Epithelial cell of esophagus (primary cell): ENCODE data around the gene PLSCR3.

Experiments used
- DNase-seq: peaks from one replicate; pipeline ENCODE4 v3.0.0; 2010; ENCODE audit warnings: low read depth
- H3K4me3 ChIP-seq: 2 replicates; pipeline ENCODE4 v1.5.1; 2011; ENCODE audit warnings: mild to moderate bottlenecking, low read length, control low read depth
- CTCF ChIP-seq: IDR thresholded peaks from 2 replicates; pipeline ENCODE4 v1.5.1; 2011; ENCODE audit warnings: low read depth, mild to moderate bottlenecking, low read length, control low read depth, inconsistent platforms; ENCODE audit not compliant: insufficient read depth; ENCODE audit errors: missing control alignments

Gene PLSCR3

DNA sequence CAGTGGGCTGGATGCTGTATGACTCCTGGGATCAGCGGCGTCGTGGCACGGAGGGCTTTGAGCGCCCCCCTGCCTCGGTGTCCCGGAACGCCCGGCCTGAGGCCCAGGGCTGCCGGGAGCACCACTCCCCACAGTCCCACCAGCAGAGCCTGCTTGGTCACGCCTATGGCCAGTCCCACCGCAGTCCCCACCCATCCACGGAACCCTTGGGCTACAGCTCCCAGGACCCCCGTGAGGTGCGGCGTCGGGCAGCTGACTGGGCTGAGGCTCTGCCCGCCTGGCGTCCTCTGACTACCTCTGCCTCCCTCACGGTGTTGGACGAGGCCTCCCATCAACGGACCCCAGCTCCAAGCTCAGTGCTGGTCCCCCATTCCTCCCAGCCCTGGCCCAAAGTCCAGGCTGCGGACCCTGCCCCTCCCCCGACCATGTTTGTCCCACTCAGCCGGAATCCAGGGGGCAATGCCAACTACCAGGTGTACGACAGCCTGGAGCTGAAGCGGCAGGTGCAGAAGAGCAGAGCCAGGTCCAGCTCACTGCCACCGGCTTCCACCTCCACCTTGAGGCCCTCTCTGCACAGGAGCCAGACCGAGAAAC lies 32.7 kb upstream of the PLSCR3 start:
- DNase-seq: no peak
- TF ChIP-seq CTCF: no peak
- no peak overlapping the region for H3K4me3 ChIP-seq

DNA sequence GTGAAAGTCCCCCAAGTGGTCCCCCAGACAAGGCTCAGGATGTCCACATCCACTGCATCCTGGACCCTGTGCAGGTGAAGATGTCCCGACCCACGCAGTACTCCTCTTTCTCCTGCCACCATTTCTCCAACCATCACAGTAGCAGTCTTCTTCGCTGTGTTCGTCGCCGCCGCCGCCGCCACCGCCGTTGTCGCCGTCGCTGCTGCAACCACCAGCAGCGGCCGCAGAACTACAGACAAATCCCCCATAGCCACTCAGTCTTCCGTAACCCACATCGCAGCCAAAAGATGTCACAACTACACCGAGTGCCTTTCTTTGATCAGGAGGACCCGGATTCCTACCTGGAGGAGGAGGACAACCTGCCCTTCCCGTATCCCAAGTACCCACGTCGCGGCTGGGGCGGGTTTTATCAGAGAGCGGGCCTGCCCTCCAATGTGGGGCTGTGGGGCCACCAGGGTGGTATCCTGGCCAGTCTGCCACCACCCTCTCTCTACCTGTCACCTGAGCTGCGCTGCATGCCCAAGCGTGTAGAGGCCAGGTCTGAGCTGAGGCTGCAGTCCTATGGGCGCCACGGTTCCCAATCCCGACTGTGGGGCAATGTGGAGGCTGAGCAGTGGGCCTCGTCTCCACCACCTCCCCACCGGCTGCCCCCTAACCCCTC lies 32.0 kb upstream of the PLSCR3 start:
- H3K4me3 ChIP-seq: no peak overlapping the region
- TF ChIP-seq CTCF: no peak
- DNase-seq: no peak

DNA sequence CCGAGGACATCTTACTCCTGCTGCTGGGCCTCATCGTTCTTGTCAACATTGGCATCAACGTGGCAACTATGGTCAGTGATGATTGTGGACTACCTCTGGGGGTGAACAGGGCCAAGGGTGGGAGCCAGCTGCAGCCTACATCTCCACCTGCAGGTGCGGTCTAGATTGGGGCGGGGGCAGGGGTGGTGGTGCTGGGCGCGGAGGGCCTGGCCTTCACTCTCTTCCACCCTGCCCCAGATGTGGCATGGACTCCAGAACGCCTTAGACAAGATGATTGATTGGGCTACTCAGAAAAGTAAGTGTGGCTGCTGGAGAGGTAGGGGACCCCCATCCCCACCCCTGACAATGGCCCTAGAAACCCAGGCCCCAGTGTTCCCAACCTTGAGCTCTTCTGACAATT lies 31.4 kb upstream of the PLSCR3 start:
- DNase-seq: no peak
- TF ChIP-seq CTCF: no peak
- H3K4me3 ChIP-seq: no peak overlapping the region

DNA sequence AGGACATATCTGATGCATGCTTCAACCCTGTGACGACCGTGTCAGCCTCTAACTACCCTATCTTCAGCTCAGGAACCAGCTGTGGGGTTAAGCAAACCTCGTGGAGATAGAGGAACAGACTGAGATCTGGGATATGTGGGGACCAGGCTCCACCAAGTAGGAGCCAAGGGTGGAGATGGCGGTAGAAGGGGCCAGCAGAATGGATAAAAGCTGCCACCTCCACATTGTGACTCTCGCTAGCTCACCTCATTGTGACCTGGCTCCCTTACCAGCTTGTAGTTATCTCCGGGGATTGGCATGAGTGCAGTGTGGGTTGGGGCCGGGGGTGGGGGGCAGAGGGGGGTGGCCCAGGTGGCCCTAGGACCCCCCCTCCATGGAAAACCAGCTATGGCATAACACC lies 31.0 kb upstream of the PLSCR3 start, which contains the start of gene SPEM2:
Gene SPEM2, plus strand, starts transcription at position 301 of the 400 bp plus-strand sequence. Its CDS starts 73 bp downstream, at position 374.
- TF ChIP-seq CTCF: no peak
- DNase-seq: no peak
- no peak within 1 kb of the TSS for H3K4me3 ChIP-seq

DNA sequence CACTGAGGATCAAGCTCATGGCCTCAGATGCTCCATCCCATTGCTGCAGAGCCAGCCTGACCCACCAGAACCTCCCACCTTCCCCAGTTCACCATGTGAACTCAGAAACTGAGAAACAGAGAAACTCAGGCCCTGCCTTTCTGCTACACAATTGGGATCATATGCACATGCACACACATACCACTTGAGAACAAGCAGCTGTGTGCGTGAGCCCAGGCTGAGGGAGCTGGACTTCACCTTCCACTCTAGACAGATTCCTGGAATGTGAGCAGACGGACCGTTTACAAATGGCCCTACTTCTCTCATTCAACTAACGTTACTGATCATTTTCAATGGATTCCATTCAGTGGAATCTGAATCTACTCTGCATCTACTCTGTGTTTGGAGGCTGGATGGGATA lies 29.4 kb upstream of the PLSCR3 start:
- DNase-seq: no peak
- H3K4me3 ChIP-seq: no peak overlapping the region
- no peak for TF ChIP-seq CTCF

- TF ChIP-seq CTCF: no peak
- no peak for DNase-seq
- H3K4me3 ChIP-seq: no peak overlapping the region
These were observed 26.9 kb upstream of the PLSCR3 start for GRCh38 chr17:7421186-7421585.
